IMR-90 (cell line): ENCODE measurements around the gene ZSWIM8. TPM values are rescaled to one million over a fixed set of nuclear protein-coding genes. Genes with fewer than 3 reads are reported as not detected.

Experiments used
- ATAC-seq: fragments of 200-7000 bp; cut with Tn5 transposase; 2 replicates; pipeline ENCODE4 v1.9.1; 2020; ENCODE audit warnings: low read depth, mild to moderate bottlenecking, moderate library complexity
- BruUV-seq: library from RNA; stranded (reverse); fragments of 400-500 nt; replicated peaks from 2 replicates; lab custom pipeline; 2021; lab: Mats Ljungman, UMichigan
- CTCF ChIA-PET: fragments of 300-600 bp; formaldehyde crosslinking; extraction: SDS; loops from one replicate; lab custom pipeline; 2021; ENCODE audit warnings: antibody characterized with exemption; lab: Yijun Ruan, JAX
- POLR2A ChIA-PET: fragments of 300-600 bp; sonication (Branson Sonifier 250); formaldehyde crosslinking; loops from one replicate; lab custom pipeline; 2022; ENCODE audit warnings: antibody characterized with exemption; ENCODE audit not compliant: unreplicated experiment; lab: Charles Lee
- DNase-seq: peaks from one replicate; pipeline ENCODE4 v3.0.0; 2013
- H2AFZ ChIP-seq: replicated peaks from 2 replicates; pipeline ENCODE3; 2013; ENCODE audit warnings: low read length, mild to moderate bottlenecking; ENCODE audit not compliant: poor library complexity
- H2AK5ac ChIP-seq: 2 replicates; pipeline ENCODE4 v1.6.1; 2013; ENCODE audit warnings: low read depth, low read length, inconsistent platforms
- H2AK9ac ChIP-seq: replicated peaks from 2 replicates; pipeline ENCODE3; 2013; ENCODE audit warnings: mild to moderate bottlenecking, low read depth, low read length, moderate library complexity; ENCODE audit not compliant: poor library complexity
- H2BK120ac ChIP-seq: 2 replicates; pipeline ENCODE4 v1.6.1; 2013; ENCODE audit warnings: low read depth, low read length, inconsistent platforms
- H2BK15ac ChIP-seq: 3 replicates; pipeline ENCODE4 v1.6.1; 2013; ENCODE audit warnings: low read depth, low read length, inconsistent platforms
- H2BK20ac ChIP-seq: 2 replicates; pipeline ENCODE4 v1.6.1; 2013; ENCODE audit warnings: low read depth, mild to moderate bottlenecking, inconsistent platforms, low read length, moderate library complexity
- H2BK5ac ChIP-seq: 2 replicates; pipeline ENCODE4 v1.6.1; 2013; ENCODE audit warnings: mild to moderate bottlenecking, low read depth, low read length, inconsistent platforms; ENCODE audit not compliant: poor library complexity, severe bottlenecking
- H3K14ac ChIP-seq: replicated peaks from 2 replicates; pipeline ENCODE4 v1.6.1; 2013; ENCODE audit warnings: low read depth, low read length, inconsistent platforms
- H3K18ac ChIP-seq: 2 replicates; pipeline ENCODE4 v1.6.1; 2013; ENCODE audit warnings: low read depth, low read length, control low read depth
- H3K23ac ChIP-seq: 2 replicates; pipeline ENCODE4 v1.6.1; 2013; ENCODE audit warnings: low read depth, low read length, inconsistent platforms
- H3K27ac ChIP-seq: 2 replicates; pipeline ENCODE4 v1.5.1; 2013; ENCODE audit warnings: mild to moderate bottlenecking, control low read depth, low read length; ENCODE audit not compliant: insufficient read depth
- H3K27me3 ChIP-seq: 2 replicates; pipeline ENCODE4 v1.6.1; 2013; ENCODE audit warnings: low read length; ENCODE audit not compliant: control insufficient read depth, insufficient read depth
- H3K36me3 ChIP-seq: 2 replicates; pipeline ENCODE4 v1.6.1; 2013; ENCODE audit warnings: low read length, mixed read lengths; ENCODE audit not compliant: control insufficient read depth, insufficient read depth
- H3K4ac ChIP-seq: 2 replicates; pipeline ENCODE4 v1.6.1; 2013; ENCODE audit warnings: low read depth, low read length, inconsistent platforms
- H3K4me1 ChIP-seq: 2 replicates; pipeline ENCODE4 v1.6.1; 2013; ENCODE audit warnings: low read length, mixed read lengths; ENCODE audit not compliant: control insufficient read depth, insufficient read depth
- H3K4me2 ChIP-seq: 2 replicates; pipeline ENCODE4 v1.6.1; 2013; ENCODE audit warnings: low read depth, mild to moderate bottlenecking, control low read depth, low read length, moderate library complexity
- H3K4me3 ChIP-seq: 2 replicates; pipeline ENCODE4 v1.5.1; 2013; ENCODE audit warnings: low read depth, mild to moderate bottlenecking, control low read depth, low read length, moderate library complexity; ENCODE audit not compliant: insufficient read depth
- H3K56ac ChIP-seq: 2 replicates; pipeline ENCODE4 v1.6.1; 2013; ENCODE audit warnings: low read length, inconsistent platforms; ENCODE audit not compliant: insufficient read depth; ENCODE audit errors: extremely low read depth
- H3K79me1 ChIP-seq, 2 experiments: 2 replicates each; pipeline ENCODE4 v1.6.1; 2013; ENCODE audit warnings: low read length in 2 of 2, inconsistent platforms in 1 of 2, low read depth in 1 of 2
- H3K9ac ChIP-seq: 2 replicates; pipeline ENCODE4 v1.6.1; 2013; ENCODE audit warnings: low read depth, low read length, control low read depth
- H3K9me1 ChIP-seq: 2 replicates; pipeline ENCODE4 v1.6.1; 2013; ENCODE audit warnings: low read length, inconsistent platforms; ENCODE audit not compliant: insufficient read depth
- H3K9me3 ChIP-seq: 2 replicates; pipeline ENCODE4 v1.6.1; 2013; ENCODE audit warnings: low read length; ENCODE audit not compliant: control insufficient read depth, insufficient read depth
- H4K20me1 ChIP-seq: 2 replicates; pipeline ENCODE4 v1.6.1; 2013; ENCODE audit warnings: low read length, inconsistent platforms; ENCODE audit not compliant: insufficient read depth
- H4K5ac ChIP-seq: 2 replicates; pipeline ENCODE4 v1.6.1; 2013; ENCODE audit warnings: mild to moderate bottlenecking, low read depth, low read length, control low read depth
- H4K8ac ChIP-seq, 2 experiments: 2 replicates each; pipeline ENCODE4 v1.6.1; 2013; ENCODE audit warnings: low read depth in 2 of 2, low read length in 2 of 2, control low read depth in 1 of 2, inconsistent platforms in 1 of 2
- H4K91ac ChIP-seq: 2 replicates; pipeline ENCODE4 v1.6.1; 2013; ENCODE audit warnings: low read depth, low read length, inconsistent platforms; ENCODE audit not compliant: insufficient read depth
- CTCF ChIP-seq: conservative IDR thresholded peaks from 2 replicates; pipeline ENCODE4 v1.5.1; 2012; ENCODE audit warnings: mild to moderate bottlenecking, low read depth, low read length, improper control_type of control experiment
- POLR2A ChIP-seq: IDR thresholded peaks from 2 replicates; pipeline ENCODE4 v1.6.1; 2012; ENCODE audit warnings: mild to moderate bottlenecking, low read depth, low read length
- WGBS, 2 experiments: methylation state at CpG; one replicate each; pipeline versions ENCODE4 v1.1.5 to v1.1.7; 2013; ENCODE audit warnings: missing lambda C conversion rate in 2 of 2; ENCODE audit not compliant: insufficient read length in 1 of 2; ENCODE audit errors: extremely low coverage in 2 of 2; 5-methylcytosine and 5-hydroxymethylcytosine counted together
- dilution Hi-C: fragments of 300-500 bp; cut with HindIII; formaldehyde crosslinking; loops from one replicate; pipeline ENCODE4 v1.14.3; 2018; ENCODE audit warnings: low sequenced_read_pairs; ENCODE audit not compliant: unreplicated experiment
- in situ Hi-C: fragments of 300-500 bp; cut with MboI; formaldehyde crosslinking; loops from 3 replicates; pipeline ENCODE4 v1.14.3; 2019; ENCODE audit warnings: low sequenced_read_pairs, inconsistent platforms, mixed read lengths
- intact Hi-C: fragments of 100-400 bp; cut with micrococcal nuclease; formaldehyde crosslinking; loops from 2 replicates; pipeline ENCODE4 v1.10.0; 2022
- polyA plus RNA-seq, 3 experiments: library from polyadenylated mRNA; depleted of rRNA; stranded (reverse); fragments of >200 nt; gene quantifications; 2 replicates each; pipeline ENCODE4 v1.2.3, GENCODE V29; 2012; ENCODE audit warnings: low replicate concordance in 1 of 3
- total RNA-seq: library from RNA; depleted of rRNA; stranded (reverse); fragments of >200 nt; gene quantifications from 2 replicates; pipeline ENCODE4 v1.2.3, GENCODE V29; 2012

Gene ZSWIM8
- total and polyA plus RNA-seq, 2 of the 4 experiments (the other 2 are of a cell fraction), result 16.8 to 103 TPM

GRCh38 chr10:73814896-73815718, 29.7 kb downstream of the ZSWIM8 start:
- Histone ChIP-seq H2BK5ac (peak overlapping the region; percentile 76), H3K79me1 (peaks cover 5 to 20% of the 10 kb centered on the region in 2 experiments; a peak in 3 of 4 replicates), H3K4me2 (no peak overlapping the region), H3K4me3 (no peak overlapping the region), H3K14ac (no peak overlapping the region), H3K4me1 (peaks cover 12% of the 10 kb centered on the region), H3K18ac (no peak overlapping the region; the same call in 1 of the 2 replicates), H3K9ac (peak overlapping the region; percentile 30; the same call in 1 of the 2 replicates), H2AFZ (no peak overlapping the region), H4K8ac (no peak overlapping the region), H4K5ac (no peak overlapping the region), H2AK5ac (peak overlapping the region; percentile 91), H4K91ac (no peak overlapping the region), H3K23ac (no peak overlapping the region), H4K20me1 (no peaks in the 10 kb centered on the region), H3K9me3 (no peaks in the 10 kb centered on the region), H3K27ac (no peak overlapping the region), H2AK9ac (no peak overlapping the region), H2BK120ac (no peak overlapping the region), H2BK15ac (peak overlapping the region; percentile 40; the same call in 1 of the 3 replicates), H3K4ac (0 out of 2 replicates have a peak overlapping the region, but pooled peaks have one; percentile 25), H3K27me3 (no peaks in the 10 kb centered on the region), H2BK20ac (no peak overlapping the region), H3K36me3 (peaks cover 23% of the 10 kb centered on the region), H3K56ac (no peak overlapping the region), H3K9me1 (peaks cover 10% of the 10 kb centered on the region; the same call in 1 of the 2 replicates)
- TF ChIP-seq CTCF, result 0 out of 2 replicates have a peak, but pooled peaks have one; percentile 11
- TF ChIP-seq POLR2A, result no peak
- in situ Hi-C loops (no loop called here), dilution Hi-C loops (no loop called here), intact Hi-C loops (no loop called here)
- 92% methylated on average over 2 of the region's 22 CpGs; no CpG with 5 or more reads in 1 of the 2 experiments for WGBS, 2 experiments
- no peak for DNase-seq
- no peak for ATAC-seq
- BruUV-seq, result no TSS peak
- ChIA-PET CTCF (interaction anchor here (0.6 kb wide), 1 partner anchor 31 kb away, joined by 3 read pairs; no protein-coding TSS in a partner anchor), POLR2A (no interaction called here)
